WTC11 (cell line): Measurements from ENCODE around the gene NEDD4L.

Experiments
- ATF2 ChIP-seq: sonication (generic); formaldehyde crosslinking; IDR thresholded peaks from 2 replicates; pipeline ENCODE4 v1.8.1; 2022; ENCODE audit warnings: low read depth, missing genetic modification reagents, borderline replicate concordance
- ATF6 ChIP-seq: sonication (generic); formaldehyde crosslinking; IDR thresholded peaks from 2 replicates; pipeline ENCODE4 v1.8.1; 2023; ENCODE audit warnings: mild to moderate bottlenecking, missing genetic modification reagents
- CTCF ChIP-seq: fragments of 200-600 bp; IDR thresholded peaks from 2 replicates; pipeline ENCODE4 v1.8.0; 2022; ENCODE audit warnings: antibody characterized with exemption
- ELF4 ChIP-seq: sonication (generic); formaldehyde crosslinking; IDR thresholded peaks from 2 replicates; pipeline ENCODE4 v1.8.1; 2022; ENCODE audit warnings: low read depth, mild to moderate bottlenecking, moderate library complexity, missing genetic modification reagents
- IRF2 ChIP-seq: sonication (generic); formaldehyde crosslinking; IDR thresholded peaks from 2 replicates; pipeline ENCODE4 v1.8.0; 2022; ENCODE audit warnings: low read depth, missing genetic modification reagents, borderline replicate concordance
- NR2C2 ChIP-seq: sonication (generic); formaldehyde crosslinking; IDR thresholded peaks from 2 replicates; pipeline ENCODE4 v1.8.0; 2022; ENCODE audit warnings: mild to moderate bottlenecking, missing genetic modification reagents
- NR3C1 ChIP-seq: sonication (generic); formaldehyde crosslinking; conservative IDR thresholded peaks from 2 replicates; pipeline ENCODE4 v1.8.1; 2023; ENCODE audit warnings: low read depth, mild to moderate bottlenecking, missing genetic modification reagents
- PRRX2 ChIP-seq: fragments of 250-450 bp; sonication (Bioruptor Pico); IDR thresholded peaks from 2 replicates; pipeline ENCODE4 v1.8.0; 2021; ENCODE audit warnings: mild to moderate bottlenecking
- SOX15 ChIP-seq: fragments of 250-450 bp; sonication (Bioruptor Pico); IDR thresholded peaks from 2 replicates; pipeline ENCODE4 v1.9.0; 2021; ENCODE audit warnings: mild to moderate bottlenecking
- USF2 ChIP-seq: sonication (generic); formaldehyde crosslinking; IDR thresholded peaks from 2 replicates; pipeline ENCODE4 v1.8.1; 2023; ENCODE audit warnings: mild to moderate bottlenecking, missing genetic modification reagents, moderate library complexity
- ZNF232 ChIP-seq: sonication (generic); formaldehyde crosslinking; IDR thresholded peaks from 2 replicates; pipeline ENCODE4 v1.8.0; 2022; ENCODE audit warnings: mild to moderate bottlenecking, missing genetic modification reagents
- ZNF263 ChIP-seq: sonication (generic); formaldehyde crosslinking; IDR thresholded peaks from 2 replicates; pipeline ENCODE4 v1.8.1; 2022; ENCODE audit warnings: low read depth, mild to moderate bottlenecking, moderate library complexity, missing genetic modification reagents

- TF ChIP-seq CTCF: no peak
- TF ChIP-seq PRRX2 (CRISPR knock-in tag): no peak
- TF ChIP-seq ATF6 (CRISPR knock-in tag): no peak
- no peak for TF ChIP-seq ATF2 (CRISPR knock-in tag)
- no peak for TF ChIP-seq ELF4
- no peak for TF ChIP-seq ZNF263 (CRISPR knock-in tag)
- no peak for TF ChIP-seq SOX15 (CRISPR knock-in tag)
- no peak for TF ChIP-seq IRF2 (CRISPR knock-in tag)
- no peak for TF ChIP-seq USF2
- TF ChIP-seq NR2C2 (CRISPR knock-in tag): no peak
- no peak for TF ChIP-seq NR3C1 (CRISPR knock-in tag)
- TF ChIP-seq ZNF232: no peak
Observed at GRCh38 chr18:58076052-58076451, 32.0 kb downstream of the NEDD4L start.
